Measurements from ENCODE around the gene PARP8.
"Not testable (repeated sequence)": the region's sequence is repeated elsewhere in the genome, so short reads cannot be mapped to it uniquely, and the experiment has no call there.

PARP8 gene

GRCh38 chr5:50684721-50685120 lies 18.3 kb downstream of the PARP8 start:
- no peak for DNase-seq

- no peak for DNase-seq
Measured at GRCh38 chr5:50687548-50687947, 21.1 kb downstream of the PARP8 start.

GRCh38 chr5:50691399-50692016 lies 25.1 kb downstream of the PARP8 start:
- no peak for DNase-seq

- no peak for DNase-seq
Measured at GRCh38 chr5:50694027-50694590, 27.7 kb downstream of the PARP8 start.

- DNase-seq = not testable (repeated sequence)
Measured at GRCh38 chr5:50694626-50695025, 28.2 kb downstream of the PARP8 start.

- no peak for DNase-seq
Measured at GRCh38 chr5:50697739-50698138, 31.3 kb downstream of the PARP8 start.

GRCh38 chr5:50699737-50700136 lies 33.3 kb downstream of the PARP8 start:
- DNase-seq = no peak

- no peak for DNase-seq
Measured at GRCh38 chr5:50700706-50701105, 34.3 kb downstream of the PARP8 start.

GRCh38 chr5:50702615-50703366 lies 36.4 kb downstream of the PARP8 start:
- no peak for DNase-seq

GRCh38 chr5:50703367-50703666 lies 36.9 kb downstream of the PARP8 start:
- DNase-seq = no peak

- DNase-seq = no peak
Measured at GRCh38 chr5:50704730-50705129, 38.3 kb downstream of the PARP8 start.

- DNase-seq = no peak
Measured at GRCh38 chr5:50709471-50709870, 43.0 kb downstream of the PARP8 start.

- DNase-seq = no peak
Measured at GRCh38 chr5:50710838-50711237, 44.4 kb downstream of the PARP8 start.

GRCh38 chr5:50711280-50711679 lies 44.8 kb downstream of the PARP8 start:
- DNase-seq = peak; percentile 24

GRCh38 chr5:50712479-50712878 lies 46.0 kb downstream of the PARP8 start:
- DNase-seq = no peak

GRCh38 chr5:50715001-50715400 lies 48.6 kb downstream of the PARP8 start:
- no peak for DNase-seq

- no peak for DNase-seq
Measured at GRCh38 chr5:50716134-50716533, 49.7 kb downstream of the PARP8 start.

GRCh38 chr5:50717651-50718050 lies 51.2 kb downstream of the PARP8 start:
- no peak for DNase-seq

GRCh38 chr5:50720061-50720710 lies 53.7 kb downstream of the PARP8 start:
- DNase-seq = no peak

- no peak for DNase-seq
Measured at GRCh38 chr5:50722223-50722622, 55.8 kb downstream of the PARP8 start.

GRCh38 chr5:50724262-50724661 lies 57.8 kb downstream of the PARP8 start:
- no peak for DNase-seq

- DNase-seq = no peak
Measured at GRCh38 chr5:50725800-50726474, 59.5 kb downstream of the PARP8 start.

GRCh38 chr5:50726475-50727148 lies 60.2 kb downstream of the PARP8 start:
- DNase-seq = no peak
